H7 (cell line): ENCODE results near the gene SERINC5. TPM values are rescaled to one million over a fixed set of nuclear protein-coding genes. Genes with fewer than 3 reads are reported as not detected.

ENCODE experiments used
- DNase-seq: peaks from one replicate; pipeline ENCODE4 v3.0.0; 2012
- H3K27me3 ChIP-seq: 2 replicates; pipeline ENCODE4 v1.6.0; 2011; ENCODE audit warnings: mild to moderate bottlenecking, low read length; ENCODE audit not compliant: control insufficient read depth, insufficient read depth
- H3K36me3 ChIP-seq: replicated peaks from 2 replicates; pipeline ENCODE4 v1.5.1; 2011; ENCODE audit warnings: low read length; ENCODE audit not compliant: control insufficient read depth, insufficient read depth
- H3K4me3 ChIP-seq: 2 replicates; pipeline ENCODE4 v1.5.1; 2011; ENCODE audit warnings: low read depth, mild to moderate bottlenecking, control low read depth, low read length, moderate library complexity; ENCODE audit not compliant: insufficient read depth
- total RNA-seq: library from RNA; depleted of rRNA; stranded (reverse); fragments of >200 nt; shearing (Covaris generic); gene quantifications from 2 replicates; pipeline ENCODE4 v1.2.3, GENCODE V29; 2014; rRNA removed

The SERINC5 gene
- total RNA-seq, 1 experiment from 2014 or later, result 40.7 TPM

DNA sequence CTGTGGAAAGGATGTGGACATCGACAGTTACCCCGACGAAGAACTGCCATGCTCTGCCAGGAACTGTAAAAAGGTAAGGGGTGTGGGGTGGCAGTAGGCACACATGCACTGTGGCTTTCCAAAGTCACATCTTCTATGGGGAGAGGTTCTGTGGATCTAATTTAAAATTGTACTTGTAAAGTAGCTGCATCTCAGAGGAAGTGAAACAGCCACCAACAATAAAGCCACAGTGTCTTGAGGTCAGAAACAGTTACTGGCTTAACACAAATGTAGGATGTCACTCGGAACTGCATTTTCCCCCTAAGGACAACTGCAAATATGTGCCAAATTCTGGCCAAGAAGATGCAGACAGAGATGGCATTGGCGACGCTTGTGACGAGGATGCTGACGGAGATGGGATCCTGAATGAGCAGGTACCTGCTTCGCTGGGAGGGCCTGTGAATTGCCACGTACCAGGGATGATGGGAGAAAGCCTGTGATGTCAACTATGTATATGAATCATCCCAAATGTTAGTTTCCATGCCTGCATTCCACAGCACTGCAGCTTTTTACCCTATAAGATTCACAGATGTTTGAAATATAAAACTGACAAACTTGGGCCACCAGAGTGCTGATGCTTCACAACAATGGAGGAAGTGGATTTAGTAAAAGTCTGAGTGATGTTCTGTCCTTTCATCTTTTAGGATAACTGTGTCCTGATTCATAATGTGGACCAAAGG is 185.4 kb downstream of the SERINC5 start:
- H3K27me3 ChIP-seq, result no peaks in the 10 kb centered on the region
- DNase-seq, result no peak
- H3K36me3 ChIP-seq, result no peaks in the 10 kb centered on the region; the same call in 1 of the 2 replicates
- no peak overlapping the region for H3K4me3 ChIP-seq

DNA sequence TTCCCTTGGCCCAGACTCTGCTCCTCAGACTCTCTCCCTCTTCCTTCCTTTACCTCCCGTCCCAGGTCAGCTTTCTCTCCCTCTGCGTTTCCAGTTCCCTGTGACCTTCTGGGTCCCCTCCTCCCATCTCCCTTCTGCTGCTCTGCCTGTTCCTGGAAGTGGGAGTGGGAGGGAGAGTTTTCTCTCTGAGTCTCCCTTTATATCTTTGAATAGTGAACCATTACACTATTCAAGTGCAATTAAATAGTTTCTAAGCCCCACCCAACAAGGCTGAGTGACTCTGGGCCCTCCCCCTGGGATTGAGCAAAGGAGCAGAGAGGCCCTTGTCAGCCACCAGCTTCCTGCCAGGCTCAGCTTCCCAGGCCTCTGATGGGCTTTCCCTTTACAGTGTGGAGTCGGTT is 185.9 kb downstream of the SERINC5 start:
- no peak for DNase-seq
- H3K27me3 ChIP-seq, result no peaks in the 10 kb centered on the region
- H3K4me3 ChIP-seq, result no peak overlapping the region
- H3K36me3 ChIP-seq, result no peaks in the 10 kb centered on the region; the same call in 1 of the 2 replicates

DNA sequence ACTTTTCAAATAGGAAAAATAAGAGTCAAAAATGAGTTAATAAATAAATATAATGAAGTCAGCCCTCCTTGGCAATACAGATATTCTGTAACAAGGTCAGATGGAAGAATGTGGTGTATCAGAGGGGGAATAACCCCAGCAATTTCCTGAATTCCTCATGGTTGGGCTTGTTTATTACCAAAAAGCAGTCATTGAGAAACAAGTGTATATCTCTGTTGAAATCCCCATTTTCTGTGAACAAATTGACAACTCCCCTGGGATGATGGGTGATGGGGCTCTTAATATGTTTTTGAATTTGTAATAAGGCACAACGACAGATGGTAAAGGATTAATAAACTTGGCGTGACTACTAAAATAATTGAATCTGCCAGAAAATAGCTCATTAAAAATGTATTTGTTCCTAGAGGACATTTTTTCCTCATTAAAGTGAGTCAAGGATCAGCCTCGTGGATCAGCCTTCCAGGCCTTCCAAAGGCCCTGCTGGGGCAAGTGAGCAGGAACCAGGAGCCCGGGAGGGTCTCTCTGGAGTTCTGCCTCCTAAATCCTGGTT is 186.5 kb downstream of the SERINC5 start:
- Histone ChIP-seq H3K27me3 (no peaks in the 10 kb centered on the region), H3K36me3 (no peaks in the 10 kb centered on the region; the same call in 1 of the 2 replicates), H3K4me3 (no peak overlapping the region)
- no peak for DNase-seq

DNA sequence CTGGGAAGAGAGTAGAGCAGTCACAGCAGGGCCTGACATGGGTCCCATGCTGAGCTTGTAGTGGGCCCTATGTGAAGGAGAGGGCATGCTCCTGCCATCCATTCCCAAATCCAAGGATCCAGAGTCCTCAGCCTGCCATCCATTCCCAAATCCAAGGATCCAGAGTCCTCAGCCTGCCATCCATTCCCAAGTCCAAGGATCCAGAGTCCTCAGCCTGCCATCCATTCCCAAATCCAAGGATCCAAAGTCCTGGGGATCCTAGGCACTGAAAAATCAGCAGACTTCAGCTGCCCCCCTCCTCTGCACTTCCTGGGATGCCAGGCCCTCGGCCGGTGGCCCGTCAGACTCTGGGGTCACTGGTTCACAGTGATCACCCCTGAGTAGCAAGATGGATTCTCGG is 187.1 kb downstream of the SERINC5 start:
- no peak for DNase-seq
- no peak overlapping the region for H3K4me3 ChIP-seq
- H3K27me3 ChIP-seq, result no peaks in the 10 kb centered on the region
- H3K36me3 ChIP-seq, result no peaks in the 10 kb centered on the region; the same call in 1 of the 2 replicates

DNA sequence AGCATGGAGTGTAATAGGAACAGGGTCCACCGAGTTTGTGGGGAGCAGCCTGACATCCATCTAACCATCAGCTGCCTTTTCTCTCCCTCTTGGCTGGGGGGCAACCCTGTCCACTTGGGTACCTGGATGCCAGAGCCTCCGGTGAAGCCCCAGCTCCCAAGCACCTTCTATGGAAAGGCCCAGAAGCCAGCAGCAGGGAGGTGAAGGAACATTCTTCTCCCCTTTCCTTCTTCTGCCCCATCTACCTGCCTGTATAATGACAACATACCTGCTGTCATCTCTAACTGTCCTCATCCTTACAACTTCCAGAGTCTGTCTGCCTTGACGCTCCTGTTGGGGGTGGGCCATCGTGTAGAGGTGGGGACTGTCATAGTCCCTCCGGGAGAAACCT is 187.6 kb downstream of the SERINC5 start:
- H3K27me3 ChIP-seq, result no peaks in the 10 kb centered on the region
- no peak overlapping the region for H3K4me3 ChIP-seq
- no peaks in the 10 kb centered on the region; the same call in 1 of the 2 replicates for H3K36me3 ChIP-seq
- no peak for DNase-seq

DNA sequence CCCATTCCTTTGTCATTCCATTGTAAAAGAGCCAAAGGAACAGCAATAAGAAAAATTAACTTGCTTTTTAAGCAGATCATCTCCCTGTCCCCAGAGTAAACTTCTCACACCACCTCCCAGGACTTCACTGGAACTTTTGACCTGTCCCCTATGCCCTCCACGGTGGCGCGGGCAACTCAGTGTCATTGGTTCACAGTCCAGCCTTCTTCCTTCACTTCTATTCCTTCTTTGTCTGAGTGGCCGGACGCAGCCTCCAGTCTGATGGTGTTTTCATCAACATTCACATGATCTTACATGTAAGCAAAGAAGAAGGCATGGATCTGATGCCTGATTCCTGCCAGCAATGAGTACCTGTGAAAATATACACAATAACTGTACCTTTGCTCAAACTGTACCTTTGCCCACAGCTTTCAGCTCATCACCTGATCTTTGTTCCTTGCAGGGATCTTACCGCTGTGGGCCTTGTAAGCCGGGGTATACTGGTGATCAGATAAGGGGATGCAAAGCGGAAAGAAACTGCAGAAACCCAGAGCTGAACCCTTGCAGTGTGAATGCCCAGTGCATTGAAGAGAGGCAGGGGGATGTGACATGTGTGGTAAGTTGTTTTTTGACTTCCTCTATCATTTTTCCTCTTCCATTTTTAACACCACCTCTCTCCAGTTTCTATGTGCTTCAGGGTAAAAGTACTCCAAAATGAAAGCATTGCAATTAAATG is 188.2 kb downstream of the SERINC5 start:
- H3K27me3 ChIP-seq, result no peaks in the 10 kb centered on the region

DNA sequence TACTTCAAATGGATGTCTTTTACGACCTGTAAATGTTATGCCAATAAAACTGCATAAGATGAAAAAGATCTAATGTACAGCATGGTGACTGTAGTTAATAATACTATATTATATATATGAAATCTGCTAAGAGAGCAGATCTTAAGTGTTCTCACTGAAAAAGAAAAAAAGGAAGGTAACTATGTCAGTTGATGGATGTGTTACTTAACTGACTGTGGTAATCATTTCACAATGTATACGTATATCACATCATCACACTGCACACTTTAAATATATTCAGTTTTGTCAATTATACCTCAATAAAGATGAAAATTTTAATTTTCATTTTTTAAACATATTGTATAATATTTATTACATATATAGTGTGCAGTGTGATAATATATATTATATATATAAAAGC is 188.8 kb downstream of the SERINC5 start:
- Histone ChIP-seq H3K27me3 (no peaks in the 10 kb centered on the region), H3K4me3 (no peak overlapping the region), H3K36me3 (no peaks in the 10 kb centered on the region)
- DNase-seq, result no peak

More for the DNA sequence above, 188.2 kb downstream of the SERINC5 start:
- no peaks in the 10 kb centered on the region; the same call in 1 of the 2 replicates for H3K36me3 ChIP-seq
- no peak overlapping the region for H3K4me3 ChIP-seq
- no peak for DNase-seq

DNA sequence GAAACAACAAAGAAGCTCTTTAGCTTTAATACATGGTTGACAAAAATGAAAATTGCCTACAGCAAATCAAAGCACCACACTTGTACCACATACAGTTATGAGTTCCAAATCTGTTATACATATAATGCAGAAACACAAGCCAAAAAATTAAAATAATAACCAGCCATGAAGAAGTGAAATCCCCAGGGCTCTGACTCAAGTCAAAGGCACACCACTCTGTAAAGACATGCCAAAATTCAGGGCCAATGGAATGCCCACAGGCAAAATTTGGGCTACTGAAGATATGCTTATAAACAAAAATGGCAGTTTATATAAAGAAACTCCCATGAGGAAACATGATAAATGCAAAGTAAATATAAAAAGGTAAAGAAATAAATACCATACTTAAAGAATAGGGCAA is 191.7 kb downstream of the SERINC5 start:
- no peaks in the 10 kb centered on the region for H3K27me3 ChIP-seq
- no peak for DNase-seq
- no peak overlapping the region for H3K4me3 ChIP-seq
- H3K36me3 ChIP-seq, result no peaks in the 10 kb centered on the region

Other genes with a start within 250 kb of the SERINC5 start
- 3.1 and 3.4 TPM in 2 replicates for gene THBS4, start 220.7 kb downstream of the SERINC5 start, total RNA-seq
- not detected in 2 replicates for gene SPZ1, start 64.0 kb upstream of the SERINC5 start, total RNA-seq
- gene ZFYVE16, start 152.0 kb upstream of the SERINC5 start, total RNA-seq, result 11.7 and 17.8 TPM in 2 replicates
- gene FAM151B, start 232.1 kb upstream of the SERINC5 start, total RNA-seq, result not detected in 2 replicates